NB4 (cell line): ENCODE results near the gene CALM1.

Experiments
- CTCF ChIP-seq: IDR thresholded peaks from one replicate; pipeline ENCODE4 v1.5.1; 2012; ENCODE audit warnings: low read depth, low read length
- MAX ChIP-seq: IDR thresholded peaks from 2 replicates; pipeline ENCODE4 v1.6.1; 2011; ENCODE audit warnings: low read depth, low read length
- POLR2A ChIP-seq: IDR thresholded peaks from 2 replicates; pipeline ENCODE4 v1.6.1; 2011; ENCODE audit warnings: mild to moderate bottlenecking; ENCODE audit not compliant: insufficient read length; ENCODE audit errors: extremely low read depth

GRCh38 chr14:90406384-90406798, 9.6 kb downstream of the CALM1 start:
- no peak for TF ChIP-seq MAX
- TF ChIP-seq CTCF: no peak
- TF ChIP-seq POLR2A: no peak
